HG03064 (cell line): ENCODE data around the gene NAV2.

ENCODE experiments used
- ATAC-seq: cut with Tn5 transposase; IDR thresholded peaks from one replicate; pipeline ENCODE4 v1.9.1; 2021; ENCODE audit warnings: low read depth; ENCODE audit not compliant: unreplicated experiment

Gene NAV2

DNA sequence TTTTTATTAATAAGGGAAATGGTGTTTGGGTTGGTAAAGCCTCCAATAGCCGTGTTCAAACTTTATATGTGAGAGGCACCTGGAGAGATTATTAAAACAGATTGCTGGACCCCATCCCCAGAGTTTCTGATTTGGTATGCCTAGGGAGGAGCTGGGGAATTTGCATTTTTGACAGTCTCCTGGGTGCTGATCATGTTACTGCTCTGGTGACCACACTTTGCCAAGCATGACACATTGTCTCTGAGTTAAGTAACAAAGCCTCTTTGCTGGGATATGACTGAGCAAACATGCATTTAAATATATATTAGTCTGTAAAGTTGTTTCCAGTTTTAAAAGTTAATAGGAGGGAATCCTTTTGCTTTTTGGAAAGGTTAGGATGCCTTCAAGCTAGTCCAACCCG lies 140.4 kb downstream of the NAV2 start:
- ATAC-seq = no peak

DNA sequence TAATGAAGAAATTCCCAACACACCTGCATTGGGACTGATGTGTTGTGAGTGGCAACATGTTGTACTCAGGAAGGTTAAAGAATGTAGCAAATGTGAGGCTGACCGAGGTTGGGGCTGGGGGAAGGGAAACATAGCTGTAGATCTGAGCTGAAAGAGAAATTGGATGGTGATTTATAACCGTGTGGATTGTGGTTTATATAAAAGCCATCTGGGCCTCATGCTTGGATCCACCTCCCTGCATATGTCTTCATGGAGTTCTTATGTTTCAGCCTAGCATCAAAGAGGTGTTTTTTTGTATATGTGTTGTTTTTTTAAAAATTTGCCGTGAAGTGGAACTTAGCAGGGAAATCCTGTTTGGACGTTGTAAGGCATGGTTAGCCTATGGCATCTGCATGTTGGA lies 141.3 kb downstream of the NAV2 start:
- ATAC-seq = no peak

DNA sequence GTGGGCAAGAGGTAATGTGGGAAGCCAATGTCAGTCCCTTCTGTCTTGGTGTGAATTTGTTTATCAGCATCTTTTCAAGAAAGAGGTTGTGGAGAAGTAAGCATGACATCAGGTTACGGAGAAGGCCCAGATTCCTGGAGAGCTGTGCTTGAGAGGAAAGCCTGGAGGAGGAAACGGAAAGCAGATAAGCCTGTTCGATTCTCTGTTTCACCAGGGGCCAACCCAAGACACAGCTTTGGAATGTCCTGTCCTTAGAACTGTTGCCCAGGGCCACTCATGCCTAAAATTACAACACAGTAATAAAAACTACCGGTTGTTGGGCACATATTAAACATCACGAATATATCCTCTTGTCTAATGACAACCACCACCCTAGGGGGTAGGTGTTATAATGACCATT lies 148.5 kb downstream of the NAV2 start:
- no peak for ATAC-seq

DNA sequence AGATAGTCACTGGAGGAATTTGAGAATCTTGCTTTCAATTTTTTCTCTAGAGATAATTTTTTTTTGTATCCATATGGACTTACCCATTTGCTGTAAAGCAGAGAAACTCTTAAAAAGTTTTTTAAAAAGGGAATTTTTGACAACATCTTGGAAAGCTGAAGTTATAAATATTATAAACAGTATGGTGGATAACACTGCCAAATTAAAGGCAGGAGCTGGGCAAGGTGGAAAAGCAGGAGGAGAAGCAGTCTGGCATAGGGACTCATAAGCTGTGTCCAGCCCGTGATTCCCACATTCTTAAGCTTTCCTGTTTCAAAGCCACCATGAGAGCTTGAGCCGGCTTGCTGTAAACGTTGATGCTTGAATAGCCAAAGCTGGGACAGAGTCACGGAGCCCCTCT lies 149.5 kb downstream of the NAV2 start:
- no peak for ATAC-seq

DNA sequence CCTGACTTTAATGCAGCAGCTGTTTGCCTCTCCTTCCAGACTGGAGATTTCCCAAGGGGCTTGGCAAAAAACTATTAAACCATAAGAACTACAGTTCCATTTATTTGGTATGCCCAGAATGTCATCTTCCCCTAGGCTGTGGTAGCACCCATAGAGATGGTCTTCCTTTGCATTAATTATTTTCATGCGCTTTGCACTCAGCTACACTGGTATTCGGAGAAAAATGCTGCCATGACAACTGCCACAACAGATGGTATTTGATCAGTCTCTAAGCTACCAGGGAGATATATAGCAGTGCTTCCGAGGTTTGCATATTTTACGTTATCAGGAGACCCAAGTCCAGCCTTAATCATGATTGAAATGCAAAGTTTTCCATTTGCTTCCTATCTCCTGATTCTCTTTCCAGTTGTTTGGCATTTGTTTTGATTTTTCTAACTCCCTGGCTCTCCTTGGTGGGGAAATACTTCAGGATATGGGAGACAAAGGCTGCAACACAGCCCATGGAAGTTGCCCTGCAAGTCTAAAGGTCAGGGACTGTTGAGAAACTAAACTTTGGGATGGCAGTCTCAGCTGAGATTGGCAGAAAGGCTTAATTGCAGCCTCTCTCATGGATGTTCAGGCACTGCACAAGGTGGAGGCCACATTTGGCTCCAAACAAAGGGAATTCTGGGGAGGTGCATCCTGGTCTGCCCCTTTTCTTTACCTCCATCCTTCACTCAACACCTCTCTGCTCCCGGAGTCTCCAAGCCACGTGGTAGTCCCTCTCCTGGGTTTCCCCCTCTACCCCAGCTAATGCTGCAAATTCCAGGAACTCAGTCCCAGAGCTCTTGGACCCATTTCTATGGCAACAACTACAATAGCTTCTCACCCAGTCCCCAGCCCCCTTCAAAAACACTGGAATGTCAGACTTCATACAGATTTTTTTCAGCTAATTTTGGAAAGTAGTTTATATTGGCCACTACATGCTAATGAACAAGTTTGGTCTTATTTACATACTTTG lies 151.8 kb downstream of the NAV2 start:
- no peak for ATAC-seq

DNA sequence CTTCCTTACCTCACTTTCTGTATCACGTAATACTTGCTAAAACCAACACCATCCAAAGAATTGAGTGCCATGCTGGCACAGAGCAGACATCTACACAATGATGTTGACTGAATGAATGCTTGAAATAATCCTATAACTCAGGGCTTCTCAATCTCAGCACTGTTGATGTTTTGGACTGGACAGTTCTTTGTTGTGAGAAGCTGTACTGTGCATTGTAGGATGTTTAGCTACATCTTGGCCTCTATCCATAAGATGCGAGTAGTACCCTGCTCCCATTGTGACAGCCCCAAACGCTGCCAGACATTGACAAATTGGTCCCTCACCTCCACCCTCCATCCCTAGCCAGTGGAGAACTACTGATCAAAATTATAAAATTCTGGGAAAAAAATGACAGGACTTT lies 153.4 kb downstream of the NAV2 start:
- ATAC-seq = no peak

DNA sequence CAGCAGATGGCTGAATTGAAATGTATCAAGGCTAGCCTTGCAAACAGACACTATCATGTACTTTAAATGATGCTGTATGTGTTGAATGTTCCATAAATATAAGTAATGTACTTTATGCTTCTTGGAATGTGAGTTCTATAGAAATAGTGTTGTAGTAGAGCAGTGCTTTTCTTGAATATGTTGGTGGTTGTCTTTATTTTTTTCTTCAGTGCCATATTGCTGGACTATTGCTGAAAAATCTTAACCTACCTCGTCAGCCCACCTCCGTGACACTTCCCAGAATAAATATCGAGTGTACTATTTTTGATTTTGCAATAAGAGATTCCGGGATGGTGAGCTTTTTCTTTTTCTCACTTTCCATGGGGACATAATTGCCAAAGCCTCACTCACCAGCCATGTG lies 153.9 kb downstream of the NAV2 start:
- ATAC-seq = no peak

DNA sequence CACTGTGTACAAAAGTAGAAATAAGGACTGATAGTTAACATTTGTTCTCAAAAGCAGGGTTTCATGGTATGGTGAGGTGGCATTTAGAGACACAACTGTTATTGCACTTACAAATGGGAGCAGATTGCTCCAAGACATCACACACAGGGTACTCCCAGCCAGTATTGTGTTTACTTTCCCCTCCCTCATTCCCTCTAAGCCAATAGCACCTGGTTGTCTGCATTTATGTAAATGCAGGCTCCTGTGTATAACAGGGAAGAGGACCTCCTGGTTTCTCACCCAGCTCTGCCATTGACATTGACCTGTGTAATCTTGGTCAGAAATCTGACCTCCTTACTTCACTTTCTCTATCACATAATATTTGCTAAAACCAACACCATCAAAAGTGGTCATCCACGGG lies 154.4 kb downstream of the NAV2 start:
- ATAC-seq = no peak

DNA sequence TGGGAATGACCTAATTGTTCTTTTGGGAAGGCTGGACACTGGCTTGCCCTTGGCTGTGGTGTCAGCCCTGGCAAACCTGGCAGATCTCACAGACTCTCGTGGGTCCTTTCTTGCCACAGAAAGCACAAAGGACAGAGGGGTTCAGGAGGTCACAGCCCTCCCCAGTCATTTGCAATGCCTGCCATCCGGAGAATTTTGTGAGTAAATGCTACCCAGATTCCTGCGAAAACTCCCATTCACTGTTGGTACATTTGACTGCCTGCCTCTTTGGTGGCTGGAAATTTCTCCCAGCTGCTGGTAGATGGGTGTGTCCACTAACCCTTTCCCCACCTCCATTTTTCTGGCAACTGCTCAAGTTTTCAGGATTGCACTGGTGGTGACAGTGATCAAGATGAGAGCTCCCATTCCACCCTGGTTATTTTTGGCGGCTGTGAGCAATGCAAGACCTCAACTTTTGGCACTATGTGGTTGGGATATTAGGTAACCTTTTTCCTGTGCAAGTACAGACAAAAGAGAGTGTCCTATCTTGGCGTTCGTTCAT lies 155.7 kb downstream of the NAV2 start:
- no peak for ATAC-seq

DNA sequence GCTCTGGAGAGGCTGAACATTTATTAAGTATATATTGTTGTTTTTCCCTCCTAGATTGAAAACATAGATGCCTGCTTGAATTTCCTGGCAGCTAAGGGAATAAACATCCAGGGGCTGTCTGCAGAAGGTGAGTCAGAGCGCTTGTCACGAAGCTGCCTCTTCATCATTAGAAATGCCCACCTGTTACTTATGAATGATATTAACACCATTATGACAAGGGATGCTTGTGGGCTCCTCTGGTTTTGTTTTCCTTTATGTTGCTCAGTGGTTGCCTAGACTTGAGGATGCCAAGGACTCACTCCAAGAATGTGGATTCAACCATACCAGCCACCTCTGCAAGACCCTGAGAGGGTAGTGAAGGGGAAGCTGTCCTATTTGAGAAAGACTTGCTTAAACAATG lies 156.2 kb downstream of the NAV2 start:
- no peak for ATAC-seq

DNA sequence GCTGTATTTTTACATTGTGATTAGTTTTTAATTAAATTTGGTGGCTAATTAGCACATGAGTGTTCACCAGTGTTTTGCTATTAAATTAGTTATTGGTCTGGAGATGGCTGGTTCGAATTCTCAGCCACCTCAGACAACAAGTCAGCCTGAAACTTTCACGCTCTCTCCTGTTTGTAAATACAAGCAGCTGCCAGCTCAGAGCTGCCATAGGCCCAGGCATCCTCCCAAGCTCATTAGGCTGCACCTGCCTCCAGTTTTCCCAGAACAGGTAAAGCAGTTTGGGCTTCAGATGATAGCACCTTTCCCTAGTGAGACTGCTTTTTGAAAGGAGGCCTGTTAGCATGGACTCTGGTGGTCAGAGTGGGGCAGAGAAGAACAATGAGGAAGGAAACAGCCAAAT lies 156.8 kb downstream of the NAV2 start:
- no peak for ATAC-seq

DNA sequence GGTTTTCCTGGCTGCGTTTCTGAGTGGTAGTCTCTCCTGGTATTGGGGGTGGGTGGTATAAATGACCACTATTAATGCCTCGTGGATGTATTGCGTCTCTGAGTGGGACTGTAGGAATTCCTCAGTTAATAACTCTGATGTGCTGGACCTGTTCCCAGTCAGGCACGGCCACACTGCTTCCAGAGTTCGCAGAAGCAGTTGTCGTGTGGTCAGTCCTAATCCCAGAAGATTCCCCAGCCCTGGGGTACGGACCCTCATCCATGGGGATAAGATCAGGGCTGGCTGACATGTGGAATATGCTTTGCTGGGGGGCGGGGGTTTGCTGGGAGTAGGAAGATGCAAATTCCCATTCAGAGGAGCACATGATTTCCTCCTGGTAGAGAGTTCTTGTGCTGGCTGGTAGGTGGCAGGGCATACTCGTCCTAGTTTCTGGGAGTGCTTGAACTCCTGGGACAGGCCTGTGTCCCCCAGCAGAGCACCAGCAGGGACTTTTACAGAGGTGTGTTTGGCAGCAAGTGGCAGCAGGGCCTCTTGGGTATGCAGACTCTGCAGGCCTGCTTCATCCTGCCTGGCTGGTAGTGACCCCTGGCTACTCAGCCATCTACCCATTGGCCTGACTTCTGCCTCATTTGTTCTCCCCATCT lies 157.4 kb downstream of the NAV2 start:
- no peak for ATAC-seq

DNA sequence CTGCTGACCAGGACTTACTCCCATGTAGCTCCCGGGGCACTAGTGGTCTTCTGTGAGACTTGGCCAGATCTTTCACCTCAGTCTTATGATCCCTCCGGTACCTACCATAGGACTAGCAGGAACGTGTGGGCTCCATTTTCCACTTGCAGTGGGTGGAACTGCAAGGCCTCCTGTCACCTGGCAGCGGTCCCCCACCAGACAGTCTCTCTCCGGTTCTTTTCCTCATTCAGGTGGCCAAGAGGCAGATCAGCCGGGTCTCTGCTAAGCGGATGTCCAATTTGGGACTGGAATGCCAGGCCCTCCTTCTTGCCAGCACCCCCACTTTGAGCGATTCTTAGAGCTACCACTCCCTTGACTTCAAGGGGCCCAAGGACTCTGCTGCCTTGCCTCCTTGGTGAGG lies 158.9 kb downstream of the NAV2 start:
- no peak for ATAC-seq

DNA sequence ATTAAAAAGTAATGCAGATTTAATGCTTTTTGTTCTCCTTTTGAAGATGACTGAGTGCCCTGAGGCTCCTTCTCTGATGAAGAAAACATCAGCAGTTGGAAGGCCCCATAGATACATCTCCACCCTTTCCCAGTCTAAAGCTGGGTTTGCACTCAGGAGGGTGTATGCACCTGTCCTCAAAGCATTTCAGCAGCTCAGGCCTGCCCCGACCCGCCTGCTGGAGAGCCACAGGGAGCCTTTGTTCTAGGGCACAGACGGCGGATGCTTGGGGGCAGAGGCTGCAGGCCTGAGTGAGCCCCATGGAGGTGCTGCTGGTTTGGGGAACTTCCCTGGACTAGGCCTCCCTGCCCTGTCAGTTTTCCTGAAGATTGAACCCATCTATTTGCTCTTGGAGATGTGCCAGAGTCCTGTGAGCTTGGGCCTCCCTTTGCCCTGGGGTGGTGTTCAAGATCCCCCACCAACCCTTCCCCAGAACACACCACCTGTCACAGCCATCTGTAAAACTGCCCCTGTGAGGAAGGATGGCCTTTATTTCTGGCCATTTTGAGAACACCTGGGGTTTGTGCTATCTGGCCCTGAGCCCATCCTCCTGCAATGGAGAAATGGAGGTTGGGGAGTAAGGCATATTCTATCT lies 160.0 kb downstream of the NAV2 start:
- ATAC-seq = no peak

DNA sequence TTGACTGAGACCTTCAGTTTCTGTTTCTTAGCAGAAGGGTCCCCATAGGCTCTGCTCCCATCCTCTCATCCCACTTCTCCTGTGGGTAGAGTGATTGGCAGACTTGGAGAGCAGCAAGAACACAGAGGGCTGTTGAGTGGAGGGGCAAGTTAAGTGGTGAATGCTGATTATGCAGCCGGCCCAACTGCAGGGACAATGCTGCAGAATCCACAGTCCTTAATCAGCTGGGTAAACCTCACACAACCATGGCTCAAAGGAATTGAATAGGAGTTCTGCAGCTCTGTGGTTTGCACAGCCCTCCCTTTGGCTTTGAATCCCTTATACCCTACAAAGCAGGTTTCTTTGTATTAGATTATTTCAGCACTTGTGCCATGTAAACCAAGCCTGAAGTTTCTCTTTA lies 161.1 kb downstream of the NAV2 start:
- no peak for ATAC-seq

DNA sequence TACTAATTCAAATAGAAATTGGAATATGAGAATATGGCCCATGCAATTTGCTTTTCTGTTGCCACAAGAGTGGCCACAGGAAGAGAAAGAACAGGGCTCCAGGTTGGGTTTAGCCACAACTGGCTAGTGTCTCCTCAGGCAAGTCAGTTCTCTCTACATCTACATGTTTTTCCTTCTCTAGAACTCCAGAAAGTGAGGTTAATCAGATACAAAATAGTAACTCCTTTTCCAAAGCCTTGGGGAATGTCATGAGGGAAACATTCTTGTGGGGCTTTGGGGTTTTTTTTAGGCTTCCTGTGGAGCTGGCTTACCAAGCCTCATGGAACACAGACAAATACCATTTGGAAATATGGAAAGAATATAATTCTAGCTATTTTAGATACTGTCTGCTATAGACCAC lies 161.6 kb downstream of the NAV2 start:
- ATAC-seq = no peak

DNA sequence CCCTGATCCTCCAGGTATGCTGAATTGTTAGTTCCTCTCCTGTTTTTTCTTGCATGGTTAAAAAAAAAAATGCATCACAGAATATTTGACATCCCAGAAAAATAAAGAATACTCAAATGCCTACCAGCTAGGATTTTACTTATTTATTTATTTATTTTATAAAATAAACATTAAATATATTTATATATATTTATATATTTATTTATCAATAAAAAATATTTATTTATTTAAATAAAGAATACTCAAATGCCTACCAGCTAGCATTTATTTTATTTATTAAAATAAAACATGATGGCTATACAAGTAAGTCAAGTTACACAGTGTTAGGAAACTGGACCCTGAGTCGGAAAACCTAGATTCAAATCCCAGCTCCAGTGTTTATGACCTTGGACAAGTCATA lies 164.1 kb downstream of the NAV2 start:
- no peak for ATAC-seq

DNA sequence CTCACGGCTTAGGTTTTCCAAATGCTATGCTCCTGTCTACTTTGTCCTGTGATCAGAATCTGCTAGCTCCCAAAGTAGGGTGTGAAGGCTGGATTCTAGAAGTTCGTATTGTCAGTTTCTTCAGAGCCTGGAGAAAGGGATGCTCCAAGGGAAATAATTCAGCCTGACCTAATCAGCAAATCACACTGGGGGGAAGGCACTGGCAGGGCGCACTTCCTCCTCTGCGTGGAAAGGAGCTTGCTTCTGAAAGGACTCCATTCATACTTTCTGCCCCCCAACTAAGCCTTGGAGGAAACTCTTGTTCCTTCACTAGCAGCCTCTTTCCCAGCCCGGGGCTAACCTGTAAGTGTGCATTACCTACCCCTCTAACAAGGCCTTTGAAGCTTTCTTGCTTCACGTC lies 165.9 kb downstream of the NAV2 start:
- no peak for ATAC-seq

DNA sequence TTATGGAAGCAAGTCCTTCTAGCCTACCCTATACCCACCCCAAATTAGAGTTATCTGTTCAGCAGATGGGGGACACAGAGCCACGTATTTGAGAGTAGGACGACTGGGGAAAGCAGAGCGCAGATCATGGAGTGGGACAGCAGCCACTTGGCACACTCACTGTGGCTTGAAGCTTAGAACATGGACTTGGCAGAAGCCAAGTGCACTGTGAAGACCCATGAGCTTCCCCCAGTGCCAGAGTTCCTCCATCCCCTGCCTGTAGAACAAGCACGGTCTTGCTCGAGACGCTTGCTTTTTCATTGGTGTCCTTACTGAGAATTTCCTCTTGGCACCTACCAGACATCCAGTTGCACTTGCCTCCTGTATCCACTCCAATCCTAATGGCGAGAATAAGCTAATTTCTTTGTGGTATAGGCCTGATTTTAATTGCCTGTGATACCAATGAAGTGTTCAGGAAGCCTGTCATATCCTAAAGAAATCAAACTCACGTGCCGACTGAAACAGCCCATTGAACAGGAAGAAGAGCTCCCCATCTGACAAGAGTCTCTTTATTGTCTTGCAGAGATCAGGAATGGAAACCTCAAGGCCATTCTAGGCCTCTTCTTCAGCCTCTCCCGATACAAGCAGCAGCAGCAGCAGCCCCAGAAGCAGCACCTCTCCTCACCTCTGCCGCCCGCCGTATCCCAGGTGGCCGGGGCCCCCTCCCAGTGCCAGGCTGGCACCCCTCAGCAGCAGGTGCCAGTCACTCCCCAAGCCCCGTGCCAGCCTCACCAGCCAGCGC lies 166.9 kb downstream of the NAV2 start:
- ATAC-seq = no peak

DNA sequence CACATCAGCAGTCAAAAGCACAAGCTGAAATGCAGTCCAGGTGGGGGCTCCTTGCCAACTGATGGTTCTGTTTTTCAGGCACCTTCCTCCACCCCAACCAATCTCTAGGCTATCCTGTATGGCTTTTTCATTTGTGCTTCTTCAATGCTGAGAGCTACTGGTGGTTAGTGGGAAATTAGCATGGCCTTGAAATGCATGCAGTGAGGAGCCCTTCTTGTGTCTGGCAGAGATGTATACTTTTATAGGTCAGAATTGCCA lies 167.4 kb downstream of the NAV2 start:
- ATAC-seq = no peak

DNA sequence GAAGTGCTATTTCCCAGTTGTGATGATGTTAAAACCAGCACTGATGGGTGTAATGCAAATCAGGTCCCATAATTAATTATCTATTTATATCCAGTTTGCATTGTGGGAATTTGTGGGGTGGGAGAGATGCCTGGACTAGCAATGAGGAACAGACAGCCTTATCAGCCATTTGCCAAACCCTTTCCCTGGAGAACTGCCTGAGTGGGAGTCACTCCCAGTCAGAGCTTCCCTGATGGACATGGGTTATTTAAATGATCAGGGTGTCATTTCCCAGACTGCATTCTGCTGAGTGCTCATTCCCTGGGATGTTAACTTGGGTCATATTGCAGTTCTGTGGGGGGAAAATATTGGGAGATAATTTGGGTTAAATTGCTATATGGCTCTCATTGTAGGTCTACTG lies 168.5 kb downstream of the NAV2 start:
- no peak for ATAC-seq
